ENCODE measurements around the gene SMIM12.

GRCh38 chr1:34831721-34832246, 27.8 kb downstream of the SMIM12 start:
- TF ChIP-seq POLR2AphosphoS5 (IDR thresholded peaks at IDR 0.05; ENCODE audit: low read depth, low read length): no peak
- TF ChIP-seq, protein P1, sequence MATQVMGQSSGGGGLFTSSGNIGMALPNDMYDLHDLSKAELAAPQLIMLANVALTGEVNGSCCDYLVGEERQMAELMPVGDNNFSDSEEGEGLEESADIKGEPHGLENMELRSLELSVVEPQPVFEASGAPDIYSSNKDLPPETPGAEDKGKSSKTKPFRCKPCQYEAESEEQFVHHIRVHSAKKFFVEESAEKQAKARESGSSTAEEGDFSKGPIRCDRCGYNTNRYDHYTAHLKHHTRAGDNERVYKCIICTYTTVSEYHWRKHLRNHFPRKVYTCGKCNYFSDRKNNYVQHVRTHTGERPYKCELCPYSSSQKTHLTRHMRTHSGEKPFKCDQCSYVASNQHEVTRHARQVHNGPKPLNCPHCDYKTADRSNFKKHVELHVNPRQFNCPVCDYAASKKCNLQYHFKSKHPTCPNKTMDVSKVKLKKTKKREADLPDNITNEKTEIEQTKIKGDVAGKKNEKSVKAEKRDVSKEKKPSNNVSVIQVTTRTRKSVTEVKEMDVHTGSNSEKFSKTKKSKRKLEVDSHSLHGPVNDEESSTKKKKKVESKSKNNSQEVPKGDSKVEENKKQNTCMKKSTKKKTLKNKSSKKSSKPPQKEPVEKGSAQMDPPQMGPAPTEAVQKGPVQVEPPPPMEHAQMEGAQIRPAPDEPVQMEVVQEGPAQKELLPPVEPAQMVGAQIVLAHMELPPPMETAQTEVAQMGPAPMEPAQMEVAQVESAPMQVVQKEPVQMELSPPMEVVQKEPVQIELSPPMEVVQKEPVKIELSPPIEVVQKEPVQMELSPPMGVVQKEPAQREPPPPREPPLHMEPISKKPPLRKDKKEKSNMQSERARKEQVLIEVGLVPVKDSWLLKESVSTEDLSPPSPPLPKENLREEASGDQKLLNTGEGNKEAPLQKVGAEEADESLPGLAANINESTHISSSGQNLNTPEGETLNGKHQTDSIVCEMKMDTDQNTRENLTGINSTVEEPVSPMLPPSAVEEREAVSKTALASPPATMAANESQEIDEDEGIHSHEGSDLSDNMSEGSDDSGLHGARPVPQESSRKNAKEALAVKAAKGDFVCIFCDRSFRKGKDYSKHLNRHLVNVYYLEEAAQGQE (IDR thresholded peaks at IDR 0.05; ENCODE audit: insufficient read depth in 1 of 2, low read depth in 2 of 2, low read length in 2 of 2): no peak

Measured in PFSK-1 (cell line).